Spleen (tissue), 11 donors: ENCODE results near the gene WDFY4. TPM values are rescaled to one million over a fixed set of nuclear protein-coding genes. Genes with fewer than 3 reads are reported as not detected.

Source experiments
- DNase-seq: peaks from one replicate; pipeline ENCODE4 v3.0.0-alpha.2; 2020
- H3K27ac ChIP-seq, 8 donors: fragments of 200-600 bp; sonication (generic) in 7 of 8; 1 replicate in 4 of 8; 2 replicates in 4 of 8; pipeline versions ENCODE4 v1.5.0 to v1.8.0; 2016 to 2021; ENCODE audit warnings: inconsistent platforms in 4 of 8, mild to moderate bottlenecking in 4 of 8, moderate library complexity in 1 of 8
- H3K27me3 ChIP-seq, 7 donors: fragments of 200-600 bp; sonication (generic) in 6 of 7; replicated peaks in 1 of 7; 1 replicate in 4 of 7; 2 replicates in 3 of 7; pipeline versions ENCODE4 v1.5.0 to v1.8.0; 2016 to 2021; ENCODE audit warnings: inconsistent platforms in 3 of 7, mild to moderate bottlenecking in 1 of 7
- H3K36me3 ChIP-seq, 6 donors: fragments of 200-600 bp; sonication (generic) in 5 of 6; 1 replicate in 4 of 6; 2 replicates in 2 of 6; pipeline versions ENCODE4 v1.5.0 to v1.8.0; 2016 to 2021; ENCODE audit warnings: inconsistent platforms in 2 of 6
- H3K4me1 ChIP-seq, 6 donors: fragments of 200-600 bp; sonication (generic) in 5 of 6; 1 replicate in 3 of 6; 2 replicates in 3 of 6; pipeline versions ENCODE4 v1.5.0 to v1.8.0; 2016 to 2021; ENCODE audit warnings: inconsistent platforms in 3 of 6
- H3K4me3 ChIP-seq, 8 donors: fragments of 200-600 bp; sonication (generic) in 7 of 8; 1 replicate in 4 of 8; 2 replicates in 4 of 8; pipeline versions ENCODE4 v1.5.0 to v1.8.0; 2016 to 2021; ENCODE audit warnings: inconsistent platforms in 4 of 8, mild to moderate bottlenecking in 4 of 8, moderate library complexity in 2 of 8
- H3K9me3 ChIP-seq, 8 donors: fragments of 200-600 bp; sonication (generic) in 7 of 8; 1 replicate in 4 of 8; 2 replicates in 4 of 8; pipeline versions ENCODE4 v1.5.0 to v1.8.0; 2016 to 2021; ENCODE audit warnings: inconsistent platforms in 4 of 8
- POLR2A ChIP-seq, 3 donors: fragments of 450-650 bp; IDR thresholded peaks; one replicate each; pipeline ENCODE4 v1.5.1; 2017; ENCODE audit warnings: antibody characterized with exemption in 3 of 3, mild to moderate bottlenecking in 1 of 3
- POLR2AphosphoS5 ChIP-seq, 3 donors: sonication (generic); formaldehyde crosslinking; IDR thresholded peaks; one replicate each; pipeline ENCODE4 v1.5.1; 2017; ENCODE audit warnings: antibody characterized with exemption in 3 of 3
- WGBS, 5 donors: extraction: QIAGEN DNeasy Blood & Tissue Kit in 3 of 5; methylation state at CpG; one replicate each; pipeline versions ENCODE4 v1.1.5 to v1.1.7; 2013 to 2018; 5-methylcytosine and 5-hydroxymethylcytosine counted together
- intact Hi-C: fragments of 100-400 bp; cut with DNase I; formaldehyde crosslinking; loops from one replicate; pipeline ENCODE4 v1.15.0; 2023; ENCODE audit warnings: low total_unique reads
- polyA plus RNA-seq, 3 donors: library from polyadenylated mRNA; stranded (reverse); fragments of 200-250 nt; gene quantifications; one replicate each; pipeline ENCODE4 v1.2.1, GENCODE V29; 2013
- total RNA-seq, 7 donors: library from RNA; depleted of rRNA in 3 of 7; stranded (reverse); fragments of >200 nt in 3 of 7; fragmentation: NEBNext Ultra II Directional in 4 of 7; extraction: Animal tissue kit (Norgen Biotek cat#: 25700) in 4 of 7; gene quantifications; one replicate each; pipeline versions ENCODE4 v1.1.0 to v1.2.1, GENCODE V29; 2016 to 2021
- TF ChIP-seq, protein P1 (sequence below), 11 experiments: fragments of 200-600 bp in 7 of 11; fragments of 450-650 bp in 4 of 11; sonication (generic) in 4 of 11; IDR thresholded peaks in 8 of 11; conservative IDR thresholded peaks in 3 of 11; 1 replicate in 7 of 11; 2 replicates in 4 of 11; pipeline versions ENCODE4 v1.4.0 to v1.8.0; 2016 to 2021; ENCODE audit warnings: antibody characterized with exemption in 11 of 11, inconsistent platforms in 4 of 11, mild to moderate bottlenecking in 1 of 11
- donor health status: healthy with polysubstance abuse.
- donor health status: DM: no; HTN: no; CAD: no; lungs with moderate emphysema.
- donor health status: DM: no; HTN: no; CAD: no.
- donor health status: Bipolar disorder and iron deficiency.
- donor health status: healthy.
- donor health status: DM: no; HTN: no; CAD: no.
- donor health status: DM: yes; HTN: yes; CAD: no.

WDFY4 gene
- total and polyA plus RNA-seq, 10 donors, result 31.7 to 120 (median 88.9) TPM

DNA sequence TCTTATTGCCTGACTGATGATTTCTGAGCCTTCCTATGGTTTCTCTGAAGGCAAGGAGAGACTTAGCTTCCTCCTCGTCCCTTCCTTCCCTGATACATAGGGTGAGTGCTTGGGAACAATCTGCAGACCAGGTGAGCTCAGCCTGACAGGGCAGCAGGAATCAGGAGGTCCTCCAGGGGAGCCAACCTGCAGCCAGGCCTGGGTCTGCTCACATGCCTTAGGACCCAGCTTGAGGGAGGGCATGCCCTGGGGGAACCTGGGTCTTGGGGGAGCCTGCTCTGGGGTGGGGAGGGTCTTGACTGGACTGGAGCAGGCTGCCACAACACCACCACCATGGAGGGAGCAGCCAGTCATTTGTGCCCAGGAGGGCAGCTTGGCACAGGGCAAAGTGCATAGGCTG lies 197.3 kb downstream of the WDFY4 start:
- Histone ChIP-seq H3K4me1 (no peaks in the 10 kb centered on the region), H3K4me3 (no peak overlapping the region), H3K27ac (no peak overlapping the region), H3K27me3 (no peaks in the 10 kb centered on the region), H3K36me3 (peaks cover 0 to 92% (median 15%) of the 10 kb centered on the region in 6 donors), H3K9me3 (no peaks in the 10 kb centered on the region)
- intact Hi-C loops, result no loop called here
- TF ChIP-seq POLR2AphosphoS5 (IDR thresholded peaks at IDR 0.05) (no peak), POLR2A (IDR thresholded peaks at IDR 0.05) (no peak)
- TF ChIP-seq, protein P1, sequence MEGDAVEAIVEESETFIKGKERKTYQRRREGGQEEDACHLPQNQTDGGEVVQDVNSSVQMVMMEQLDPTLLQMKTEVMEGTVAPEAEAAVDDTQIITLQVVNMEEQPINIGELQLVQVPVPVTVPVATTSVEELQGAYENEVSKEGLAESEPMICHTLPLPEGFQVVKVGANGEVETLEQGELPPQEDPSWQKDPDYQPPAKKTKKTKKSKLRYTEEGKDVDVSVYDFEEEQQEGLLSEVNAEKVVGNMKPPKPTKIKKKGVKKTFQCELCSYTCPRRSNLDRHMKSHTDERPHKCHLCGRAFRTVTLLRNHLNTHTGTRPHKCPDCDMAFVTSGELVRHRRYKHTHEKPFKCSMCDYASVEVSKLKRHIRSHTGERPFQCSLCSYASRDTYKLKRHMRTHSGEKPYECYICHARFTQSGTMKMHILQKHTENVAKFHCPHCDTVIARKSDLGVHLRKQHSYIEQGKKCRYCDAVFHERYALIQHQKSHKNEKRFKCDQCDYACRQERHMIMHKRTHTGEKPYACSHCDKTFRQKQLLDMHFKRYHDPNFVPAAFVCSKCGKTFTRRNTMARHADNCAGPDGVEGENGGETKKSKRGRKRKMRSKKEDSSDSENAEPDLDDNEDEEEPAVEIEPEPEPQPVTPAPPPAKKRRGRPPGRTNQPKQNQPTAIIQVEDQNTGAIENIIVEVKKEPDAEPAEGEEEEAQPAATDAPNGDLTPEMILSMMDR (IDR thresholded peaks at IDR 0.05 in 8 of 11, conservative IDR thresholded peaks at IDR 0.05 in 3 of 11), result no peak
- no peak for DNase-seq
- 77 to 100% (median 84%) methylated on average over 1 of the region's 1 CpG for WGBS, 5 donors

- intact Hi-C loops, result no loop called here
- Histone ChIP-seq H3K4me3 (no peak overlapping the region), H3K9me3 (no peaks in the 10 kb centered on the region), H3K36me3 (peaks cover 0 to 86% (median 9%) of the 10 kb centered on the region in 6 donors), H3K4me1 (no peaks in the 10 kb centered on the region), H3K27me3 (no peaks in the 10 kb centered on the region), H3K27ac (no peak overlapping the region)
- TF ChIP-seq POLR2A (IDR thresholded peaks at IDR 0.05) (no peak), POLR2AphosphoS5 (IDR thresholded peaks at IDR 0.05) (no peak)
- TF ChIP-seq, protein P1 (IDR thresholded peaks at IDR 0.05 in 8 of 11, conservative IDR thresholded peaks at IDR 0.05 in 3 of 11), result no peak
- 91 to 98% (median 94%) methylated on average over 2 of the region's 2 CpGs for WGBS, 5 donors
- no peak for DNase-seq
Observed at GRCh38 chr10:48882881-48883280, 198.2 kb downstream of the WDFY4 start.

DNA sequence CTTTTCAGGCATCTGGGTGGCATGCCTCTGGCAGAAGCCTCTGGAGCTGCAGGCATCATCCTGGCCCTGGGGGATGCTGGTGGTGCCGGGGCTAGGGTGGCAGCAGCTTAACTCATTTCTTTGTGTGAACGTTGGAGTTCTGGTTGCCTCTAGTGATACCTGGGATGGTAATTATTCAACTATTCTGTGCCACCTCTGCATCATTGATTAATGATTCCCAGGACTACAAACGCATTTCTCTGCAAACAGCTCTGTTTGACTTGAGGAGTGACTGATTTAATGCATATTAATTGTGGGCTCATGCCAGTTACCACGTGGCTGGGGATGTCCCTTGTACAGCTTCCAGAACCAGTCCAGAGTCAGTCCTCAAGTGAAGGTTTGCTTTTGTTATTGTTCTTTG lies 199.0 kb downstream of the WDFY4 start:
- 63 to 83% (median 71%) methylated on average over 3 to 4 of the region's 4 CpGs for WGBS, 5 donors
- no peaks in the 10 kb centered on the region for H3K27me3 ChIP-seq
- H3K4me3 ChIP-seq, result no peak overlapping the region
- no peak overlapping the region for H3K27ac ChIP-seq
- DNase-seq, result no peak
- H3K4me1 ChIP-seq, result no peaks in the 10 kb centered on the region
- no peaks in the 10 kb centered on the region for H3K9me3 ChIP-seq
- peaks cover 0 to 77% (median 3%) of the 10 kb centered on the region in 6 donors for H3K36me3 ChIP-seq
- no peak for TF ChIP-seq POLR2AphosphoS5 (IDR thresholded peaks at IDR 0.05)
- TF ChIP-seq, protein P1 (IDR thresholded peaks at IDR 0.05 in 8 of 11, conservative IDR thresholded peaks at IDR 0.05 in 3 of 11), result no peak
- TF ChIP-seq POLR2A (IDR thresholded peaks at IDR 0.05), result no peak
- intact Hi-C loops, result no loop called here

DNA sequence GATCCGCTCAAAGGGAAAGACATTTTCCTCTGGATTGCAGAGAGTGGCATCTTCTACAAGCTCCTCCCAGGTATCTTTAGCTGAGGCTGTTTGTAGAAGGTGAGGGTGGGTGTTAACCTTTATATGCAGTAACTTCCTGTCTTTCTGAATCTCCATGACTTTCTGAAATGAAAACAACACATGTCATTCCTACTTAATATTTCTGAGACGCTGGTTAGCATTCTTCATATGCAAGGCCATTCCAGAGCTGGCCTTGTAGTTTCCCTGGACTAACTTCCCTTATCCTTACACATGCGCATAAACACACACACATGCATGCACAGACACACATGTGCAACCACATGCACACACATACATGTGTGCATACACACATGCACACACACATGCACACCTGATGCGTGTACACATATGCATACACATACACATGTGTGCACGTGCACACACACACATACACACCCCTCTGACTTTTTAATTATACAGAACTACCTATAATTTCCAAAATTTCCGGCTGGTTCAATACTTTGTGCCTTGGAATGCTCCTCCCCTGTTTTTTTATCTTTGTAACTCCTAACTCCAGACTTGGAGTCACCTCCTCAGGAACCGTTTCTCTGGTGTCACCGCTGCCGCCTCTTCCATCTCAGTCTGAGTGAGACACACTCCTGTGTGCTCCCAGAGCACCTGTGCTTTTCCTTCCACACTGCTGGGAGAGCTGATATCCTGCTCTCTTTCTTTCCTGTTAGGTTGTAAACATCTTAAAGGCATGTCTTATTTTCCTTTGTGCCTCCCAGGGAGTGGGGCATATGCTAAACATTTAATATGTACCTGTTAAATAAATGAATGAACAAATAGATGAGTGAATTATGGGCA lies 199.7 kb downstream of the WDFY4 start:
- peaks cover 0 to 76% (median under 1%) of the 10 kb centered on the region in 6 donors for H3K36me3 ChIP-seq
- H3K4me3 ChIP-seq, result no peak overlapping the region
- WGBS, 5 donors, result 83 to 91% (median 85%) methylated on average over 9 of the region's 9 CpGs
- TF ChIP-seq, protein P1 (IDR thresholded peaks at IDR 0.05 in 8 of 11, conservative IDR thresholded peaks at IDR 0.05 in 3 of 11), result no peak
- TF ChIP-seq POLR2AphosphoS5 (IDR thresholded peaks at IDR 0.05) (no peak), POLR2A (IDR thresholded peaks at IDR 0.05) (no peak)
- no peak overlapping the region for H3K27ac ChIP-seq
- H3K4me1 ChIP-seq, result no peaks in the 10 kb centered on the region
- no peaks in the 10 kb centered on the region for H3K27me3 ChIP-seq
- no peaks in the 10 kb centered on the region for H3K9me3 ChIP-seq
- intact Hi-C loops, result no loop called here
- DNase-seq, result no peak
